Stimulated activated CD4-positive, alpha-beta T cell treated with anti-CD3 and anti-CD28 coated beads, Interleukin-1b, Interleukin-23, amount 100 ng/mL, for 4 hours (primary cell): ENCODE measurements around the gene OSBPL10.

Experiments
- DNase-seq, 2 donors: peaks; one replicate each; pipeline ENCODE4 v3.0.0-alpha.2; 2020; ENCODE audit warnings: low read depth in 2 of 2

OSBPL10 gene

GRCh38 chr3:31926543-31926942 is 54.5 kb downstream of the OSBPL10 start:
- no peak for DNase-seq

- no peak for DNase-seq
Measured at GRCh38 chr3:31925271-31925630, 55.8 kb downstream of the OSBPL10 start.

DNA sequence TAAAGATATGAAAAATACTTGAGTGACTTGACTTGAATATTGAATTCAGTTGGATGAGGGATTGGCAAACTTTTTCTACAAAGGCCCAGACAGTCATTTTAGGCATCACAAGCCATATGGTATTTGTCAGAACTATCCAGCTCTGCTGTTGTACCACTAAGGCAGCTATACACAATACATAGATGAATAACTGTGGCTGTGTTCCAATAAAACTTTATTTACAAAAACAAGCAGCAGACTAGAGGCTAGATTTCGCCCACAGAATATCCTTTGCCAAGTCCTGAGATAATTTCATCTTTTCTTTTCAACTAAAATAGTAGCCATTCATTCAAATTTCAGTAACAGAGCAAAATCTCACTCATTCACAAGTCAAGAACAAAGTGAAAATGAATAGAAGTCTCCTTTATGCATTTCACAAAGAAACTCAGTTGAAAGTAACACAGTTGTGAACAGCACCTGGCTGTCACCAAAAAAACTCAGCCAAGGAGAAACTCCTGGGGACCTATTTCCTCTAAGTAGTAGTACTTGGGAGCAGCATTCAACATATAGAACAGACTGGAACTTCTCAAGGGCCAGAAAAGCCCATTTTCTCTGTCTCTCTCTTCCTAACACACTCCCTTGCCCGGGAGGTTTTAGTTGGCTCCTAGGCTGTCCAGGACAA is 56.3 kb downstream of the OSBPL10 start:
- DNase-seq = no peak

DNA sequence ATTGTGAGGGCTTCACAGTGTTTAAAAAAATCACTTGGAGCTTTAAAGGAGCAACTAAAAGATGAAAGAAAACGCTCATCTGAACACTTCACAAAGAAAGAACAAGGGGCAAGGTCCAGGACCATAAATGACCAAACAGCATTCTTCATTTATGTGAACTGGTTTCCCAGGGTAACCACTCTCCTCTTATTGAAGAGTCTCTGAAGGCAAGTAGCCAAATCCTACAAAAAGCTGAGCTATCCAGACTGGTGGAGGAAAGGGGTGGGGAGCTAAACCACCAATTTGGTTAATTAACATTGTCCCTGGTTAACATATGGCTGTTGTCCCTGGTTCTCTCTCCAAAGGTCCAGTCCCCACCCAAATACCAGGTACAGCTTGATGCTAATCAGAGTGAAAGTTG is 58.1 kb downstream of the OSBPL10 start:
- DNase-seq = no peak

DNA sequence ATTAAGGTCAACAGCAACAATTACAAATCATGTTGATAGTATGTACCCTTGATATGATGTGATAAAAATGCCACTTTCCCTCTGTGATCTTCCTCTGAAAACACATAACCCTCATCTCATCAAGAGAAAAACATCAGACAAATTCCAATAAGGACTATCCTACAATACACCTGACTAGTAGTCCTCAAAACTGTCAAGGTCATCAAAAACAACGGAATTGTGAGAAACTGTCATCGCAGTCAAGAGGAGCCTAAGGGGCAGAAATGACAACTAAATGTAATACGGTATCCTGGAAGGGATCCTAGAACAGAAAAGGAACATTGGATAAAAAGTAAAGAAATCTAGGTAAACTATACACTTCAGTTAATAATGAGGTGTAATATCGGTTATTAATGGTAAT is 59.2 kb downstream of the OSBPL10 start:
- no peak for DNase-seq

DNA sequence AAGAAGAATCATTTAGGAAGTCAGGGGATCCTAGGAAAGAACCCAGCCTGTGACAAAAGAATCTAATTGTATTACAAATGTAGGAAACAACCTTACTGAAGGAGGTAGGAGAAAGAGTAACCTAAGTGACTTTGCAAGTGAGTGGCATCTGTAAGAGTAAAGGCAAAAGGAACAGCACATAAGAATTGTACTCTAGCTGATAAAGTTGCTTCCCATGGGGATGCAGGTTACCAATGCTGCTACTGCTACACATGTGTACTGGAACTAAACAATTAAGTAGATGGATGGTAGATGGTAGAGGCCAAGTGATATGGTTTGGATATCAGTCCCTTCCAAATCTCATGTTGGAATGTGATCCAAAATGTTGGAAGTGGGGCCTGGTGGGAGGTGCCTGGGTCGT is 60.8 kb downstream of the OSBPL10 start:
- DNase-seq = no peak

GRCh38 chr3:31919528-31919927 is 61.5 kb downstream of the OSBPL10 start:
- DNase-seq = no peak

DNA sequence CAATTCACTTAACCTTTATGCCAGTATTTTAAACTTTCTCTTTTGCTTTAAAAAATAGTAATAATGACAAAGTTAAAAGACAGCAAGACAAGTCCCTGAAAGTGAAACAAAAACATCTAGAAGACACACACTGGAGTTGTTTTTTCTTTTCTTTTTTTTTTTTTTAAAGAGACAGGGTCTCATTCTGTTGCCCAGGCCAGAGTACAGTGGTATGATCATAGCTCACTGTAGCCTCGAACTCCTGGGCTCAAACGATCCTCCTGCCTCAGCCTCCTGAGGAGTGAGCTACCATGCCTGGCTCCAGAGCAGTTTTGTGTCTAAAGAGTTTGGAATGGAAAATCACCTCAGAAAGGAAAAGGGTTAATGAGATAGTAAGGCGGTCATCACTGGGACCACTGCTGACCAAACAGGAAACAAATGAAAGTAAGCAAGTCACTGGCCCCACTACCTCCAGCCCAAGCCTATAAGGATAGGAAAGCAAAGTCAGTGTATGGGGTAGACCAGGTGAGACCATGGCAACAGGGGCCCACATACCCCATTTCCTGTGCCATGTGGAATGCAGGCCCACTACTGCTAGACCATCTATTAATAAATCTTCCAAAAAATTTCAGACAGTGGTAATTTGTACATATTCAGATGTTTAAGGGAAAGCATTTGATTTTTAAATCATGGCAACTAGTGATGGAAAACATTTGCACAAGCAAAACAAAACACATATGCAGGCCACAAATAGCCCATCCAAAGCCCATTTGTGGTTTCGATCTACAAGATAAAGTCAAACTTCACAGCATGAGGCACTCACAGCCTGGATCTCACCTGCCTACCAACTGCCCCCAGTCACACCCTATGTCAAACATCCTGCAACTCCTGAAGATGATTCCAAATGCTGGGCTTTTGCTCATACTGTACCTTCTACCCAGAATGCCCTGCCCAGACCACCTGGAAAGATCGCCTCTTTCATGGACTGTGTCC is 62.6 kb downstream of the OSBPL10 start:
- DNase-seq = no peak

DNA sequence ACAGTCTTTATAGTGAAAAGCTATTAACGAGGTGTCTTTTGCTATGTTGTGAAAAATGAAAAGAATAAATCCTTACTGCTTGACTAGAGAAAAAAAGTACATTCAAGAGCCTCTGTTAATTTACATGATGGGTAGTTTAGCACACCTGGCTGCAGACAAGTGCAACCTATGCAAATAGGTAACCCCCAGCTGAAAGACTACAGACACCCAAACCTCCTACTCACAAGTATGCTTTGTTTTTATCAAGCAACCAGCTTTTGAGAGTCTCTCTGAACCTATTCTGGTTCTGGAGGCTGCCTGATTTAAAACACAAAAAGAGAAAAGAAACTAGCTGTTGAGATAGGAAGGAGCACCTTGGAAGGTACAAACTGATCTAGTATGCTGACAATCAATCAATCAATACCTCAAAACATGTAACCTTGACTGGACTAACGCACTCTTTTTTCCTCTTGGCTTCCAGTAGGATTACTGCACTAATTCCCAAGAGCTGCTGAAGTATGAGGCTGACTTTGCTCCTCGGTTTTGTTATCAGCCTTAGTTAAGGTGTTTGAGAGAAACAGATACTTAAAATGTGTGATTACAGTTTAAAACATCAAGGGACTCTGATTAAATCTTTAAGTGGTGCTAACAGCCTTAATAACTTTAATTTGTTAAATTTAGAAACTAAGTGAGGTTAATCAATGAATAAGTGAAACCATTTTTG is 63.6 kb downstream of the OSBPL10 start:
- no peak for DNase-seq

GRCh38 chr3:31911643-31912042 is 69.4 kb downstream of the OSBPL10 start:
- no peak for DNase-seq

GRCh38 chr3:31911124-31911523 is 69.9 kb downstream of the OSBPL10 start:
- no peak for DNase-seq

- no peak for DNase-seq
Measured at GRCh38 chr3:31909455-31909854, 71.6 kb downstream of the OSBPL10 start.

GRCh38 chr3:31908391-31909097 is 72.5 kb downstream of the OSBPL10 start:
- no peak for DNase-seq

GRCh38 chr3:31906182-31906581 is 74.9 kb downstream of the OSBPL10 start:
- DNase-seq = no peak

GRCh38 chr3:31903686-31904431 is 77.2 kb downstream of the OSBPL10 start:
- no peak for DNase-seq

GRCh38 chr3:31900583-31900982 is 80.5 kb downstream of the OSBPL10 start:
- DNase-seq = no peak

- no peak for DNase-seq
Measured at GRCh38 chr3:31896648-31897433, 84.2 kb downstream of the OSBPL10 start.

- DNase-seq = no peak
Measured at GRCh38 chr3:31896026-31896425, 85.0 kb downstream of the OSBPL10 start.

- no peak for DNase-seq
Measured at GRCh38 chr3:31895471-31895870, 85.6 kb downstream of the OSBPL10 start.

- DNase-seq = no peak
Measured at GRCh38 chr3:31892916-31893573, 88.0 kb downstream of the OSBPL10 start.
